WERI-Rb-1 (cell line): ENCODE measurements around the gene REPS1.
"Not testable (repeated sequence)": the region's sequence is repeated elsewhere in the genome, so short reads cannot be mapped to it uniquely, and the experiment has no call there.

ENCODE experiments used
- DNase-seq: peaks from one replicate; pipeline ENCODE4 v3.0.0-alpha.2; 2020
- H3K27ac ChIP-seq: fragments of 250-450 bp; sonication (Bioruptor Pico); 2 replicates; pipeline ENCODE4 v1.5.1; 2020; ENCODE audit warnings: mild to moderate bottlenecking, moderate library complexity
- H3K27me3 ChIP-seq: fragments of 250-450 bp; sonication (Bioruptor Pico); 2 replicates; pipeline ENCODE4 v1.5.1; 2021; ENCODE audit warnings: mild to moderate bottlenecking, low read depth, moderate library complexity; ENCODE audit not compliant: insufficient read depth, severe bottlenecking
- H3K36me3 ChIP-seq: fragments of 250-450 bp; sonication (Bioruptor Pico); 2 replicates; pipeline ENCODE4 v1.5.1; 2020; ENCODE audit warnings: mild to moderate bottlenecking, moderate library complexity
- H3K4me3 ChIP-seq: 2 replicates; pipeline ENCODE4 v1.5.1; 2011; ENCODE audit warnings: low read depth, mild to moderate bottlenecking, control low read depth, low read length
- H3K9me3 ChIP-seq: fragments of 250-450 bp; sonication (Bioruptor Pico); 2 replicates; pipeline ENCODE4 v1.5.1; 2021; ENCODE audit warnings: mild to moderate bottlenecking, moderate library complexity; ENCODE audit not compliant: severe bottlenecking
- TF ChIP-seq, protein P1 (sequence below): IDR thresholded peaks from 2 replicates; pipeline ENCODE4 v1.5.1; 2011; ENCODE audit warnings: low read depth, mild to moderate bottlenecking, control low read depth, inconsistent platforms, low read length

REPS1 gene

DNA sequence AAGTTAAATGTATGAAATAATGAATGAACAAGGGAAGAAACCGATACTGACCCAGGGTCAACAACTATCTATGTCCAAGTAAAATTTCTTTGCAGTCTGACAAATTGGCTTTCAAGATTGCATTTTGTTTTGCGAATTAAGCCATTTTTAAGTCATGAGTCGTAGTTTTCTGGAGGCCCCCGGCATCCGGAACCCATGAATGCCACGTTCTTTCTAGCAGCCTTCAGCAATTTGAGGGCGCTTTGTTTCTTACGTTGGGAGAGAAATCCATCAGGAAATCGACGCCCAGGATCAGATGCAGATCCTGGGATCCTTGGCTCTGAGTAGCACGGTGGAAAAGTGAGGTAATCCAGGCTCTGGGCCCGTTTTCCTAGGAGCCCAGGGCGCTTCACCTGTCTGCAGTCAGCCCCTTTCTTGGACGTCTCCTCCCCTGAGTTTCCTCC lies 40.2 kb upstream of the REPS1 start:
- TF ChIP-seq, protein P1, sequence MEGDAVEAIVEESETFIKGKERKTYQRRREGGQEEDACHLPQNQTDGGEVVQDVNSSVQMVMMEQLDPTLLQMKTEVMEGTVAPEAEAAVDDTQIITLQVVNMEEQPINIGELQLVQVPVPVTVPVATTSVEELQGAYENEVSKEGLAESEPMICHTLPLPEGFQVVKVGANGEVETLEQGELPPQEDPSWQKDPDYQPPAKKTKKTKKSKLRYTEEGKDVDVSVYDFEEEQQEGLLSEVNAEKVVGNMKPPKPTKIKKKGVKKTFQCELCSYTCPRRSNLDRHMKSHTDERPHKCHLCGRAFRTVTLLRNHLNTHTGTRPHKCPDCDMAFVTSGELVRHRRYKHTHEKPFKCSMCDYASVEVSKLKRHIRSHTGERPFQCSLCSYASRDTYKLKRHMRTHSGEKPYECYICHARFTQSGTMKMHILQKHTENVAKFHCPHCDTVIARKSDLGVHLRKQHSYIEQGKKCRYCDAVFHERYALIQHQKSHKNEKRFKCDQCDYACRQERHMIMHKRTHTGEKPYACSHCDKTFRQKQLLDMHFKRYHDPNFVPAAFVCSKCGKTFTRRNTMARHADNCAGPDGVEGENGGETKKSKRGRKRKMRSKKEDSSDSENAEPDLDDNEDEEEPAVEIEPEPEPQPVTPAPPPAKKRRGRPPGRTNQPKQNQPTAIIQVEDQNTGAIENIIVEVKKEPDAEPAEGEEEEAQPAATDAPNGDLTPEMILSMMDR: no peak
- Histone ChIP-seq H3K4me3 (peak overlapping the region; percentile 96), H3K36me3 (no peaks in the 10 kb centered on the region), H3K27ac (peak overlapping the region; percentile 71), H3K27me3 (no peaks in the 10 kb centered on the region), H3K9me3 (no peaks in the 10 kb centered on the region)
- DNase-seq: no peak

- TF ChIP-seq, protein P1: no peak
- no peaks in the 10 kb centered on the region for H3K36me3 ChIP-seq
- H3K27me3 ChIP-seq: no peaks in the 10 kb centered on the region
- H3K4me3 ChIP-seq: peak overlapping the region; percentile 96
- DNase-seq: no peak
- peak overlapping the region; percentile 71 for H3K27ac ChIP-seq
- no peaks in the 10 kb centered on the region for H3K9me3 ChIP-seq
These were observed 39.6 kb upstream of the REPS1 start for GRCh38 chr6:139027620-139028182.

- not testable (repeated sequence) for H3K36me3 ChIP-seq, DNase-seq, H3K27ac ChIP-seq, H3K4me3 ChIP-seq, H3K27me3 ChIP-seq, H3K9me3 ChIP-seq
These were observed 37.4 kb upstream of the REPS1 start for GRCh38 chr6:139025416-139025815.

- Histone ChIP-seq H3K27me3 (no peaks in the 10 kb centered on the region), H3K4me3 (no peak overlapping the region), H3K9me3 (no peaks in the 10 kb centered on the region), H3K36me3 (no peaks in the 10 kb centered on the region), H3K27ac (no peak overlapping the region)
- no peak for DNase-seq
- TF ChIP-seq, protein P1: no peak
These were observed 32.6 kb upstream of the REPS1 start for GRCh38 chr6:139020689-139021088.

- no peak overlapping the region for H3K4me3 ChIP-seq
- TF ChIP-seq, protein P1: no peak
- H3K9me3 ChIP-seq: no peaks in the 10 kb centered on the region
These were observed 31.7 kb upstream of the REPS1 start for GRCh38 chr6:139019722-139020121.

GRCh38 chr6:139017227-139017626 lies 29.2 kb upstream of the REPS1 start:
- H3K36me3 ChIP-seq: no peaks in the 10 kb centered on the region
- H3K27ac ChIP-seq: no peak overlapping the region
- H3K9me3 ChIP-seq: no peaks in the 10 kb centered on the region
- TF ChIP-seq, protein P1: no peak
- H3K27me3 ChIP-seq: no peaks in the 10 kb centered on the region
- no peak overlapping the region for H3K4me3 ChIP-seq
- DNase-seq: no peak

More at GRCh38 chr6:139019722-139020121, 31.7 kb upstream of the REPS1 start:
- no peak for DNase-seq
- H3K27ac ChIP-seq: no peak overlapping the region
- H3K27me3 ChIP-seq: no peaks in the 10 kb centered on the region
- H3K36me3 ChIP-seq: no peaks in the 10 kb centered on the region
